Measurements from ENCODE around the gene EXOC4.
A peak's percentile ranks its signal among the peaks of the same experiment; 100 is the strongest.

Gene EXOC4

GRCh38 chr7:133646472-133647315 lies 393.8 kb downstream of the EXOC4 start:
- no peak overlapping the region for H3K27ac ChIP-seq
- no peak for DNase-seq (ENCODE audit: low read depth, low spot score)

GRCh38 chr7:133649593-133649992 lies 396.7 kb downstream of the EXOC4 start:
- no peak for DNase-seq (ENCODE audit: low read depth, low spot score)
- H3K27ac ChIP-seq, result no peak overlapping the region

- no peak overlapping the region for H3K27ac ChIP-seq
- no peak for DNase-seq (ENCODE audit: low read depth, low spot score)
These were observed 397.2 kb downstream of the EXOC4 start for GRCh38 chr7:133650069-133650468.

GRCh38 chr7:133650487-133651300 lies 397.8 kb downstream of the EXOC4 start:
- DNase-seq (ENCODE audit: low read depth, low spot score), result no peak
- H3K27ac ChIP-seq, result no peak overlapping the region

- no peak for DNase-seq (ENCODE audit: low read depth, low spot score)
These were observed 399.7 kb downstream of the EXOC4 start for GRCh38 chr7:133652547-133652946.

GRCh38 chr7:133654547-133654946 lies 401.7 kb downstream of the EXOC4 start:
- DNase-seq (ENCODE audit: low read depth, low spot score), result no peak
- no peak overlapping the region for H3K27ac ChIP-seq

More at GRCh38 chr7:133652547-133652946, 399.7 kb downstream of the EXOC4 start:
- H3K27ac ChIP-seq, result no peak overlapping the region

- no peak for DNase-seq (ENCODE audit: low read depth, low spot score)
- H3K27ac ChIP-seq, result no peak overlapping the region
These were observed 409.4 kb downstream of the EXOC4 start for GRCh38 chr7:133662276-133662675.

- no peak for DNase-seq (ENCODE audit: low read depth, low spot score)
- no peak overlapping the region for H3K27ac ChIP-seq
These were observed 410.0 kb downstream of the EXOC4 start for GRCh38 chr7:133662830-133663229.

GRCh38 chr7:133664528-133664927 lies 411.6 kb downstream of the EXOC4 start:
- no peak for DNase-seq (ENCODE audit: low read depth, low spot score)
- no peak overlapping the region for H3K27ac ChIP-seq

- H3K27ac ChIP-seq, result peak overlapping the region; percentile 26
- no peak for DNase-seq (ENCODE audit: low read depth, low spot score)
These were observed 415.6 kb downstream of the EXOC4 start for GRCh38 chr7:133668296-133669060.

GRCh38 chr7:133669061-133669455 lies 416.2 kb downstream of the EXOC4 start:
- DNase-seq (ENCODE audit: low read depth, low spot score), result no peak
- H3K27ac ChIP-seq, result no peak overlapping the region

- no peak overlapping the region for H3K27ac ChIP-seq
- no peak for DNase-seq (ENCODE audit: low read depth, low spot score)
These were observed 417.4 kb downstream of the EXOC4 start for GRCh38 chr7:133670250-133670649.

GRCh38 chr7:133672866-133673265 lies 420.0 kb downstream of the EXOC4 start:
- DNase-seq (ENCODE audit: low read depth, low spot score), result no peak
- no peak overlapping the region for H3K27ac ChIP-seq

GRCh38 chr7:133674079-133674763 lies 421.3 kb downstream of the EXOC4 start:
- no peak for DNase-seq (ENCODE audit: low read depth, low spot score)
- no peak overlapping the region for H3K27ac ChIP-seq

GRCh38 chr7:133675510-133676218 lies 422.8 kb downstream of the EXOC4 start:
- no peak for DNase-seq (ENCODE audit: low read depth, low spot score)

GRCh38 chr7:133676805-133677370 lies 424.0 kb downstream of the EXOC4 start:
- DNase-seq (ENCODE audit: low read depth, low spot score), result peak; percentile 22
- H3K27ac ChIP-seq, result no peak overlapping the region

More at GRCh38 chr7:133675510-133676218, 422.8 kb downstream of the EXOC4 start:
- H3K27ac ChIP-seq, result no peak overlapping the region

- H3K27ac ChIP-seq, result no peak overlapping the region
- DNase-seq (ENCODE audit: low read depth, low spot score), result no peak
These were observed 425.4 kb downstream of the EXOC4 start for GRCh38 chr7:133678137-133678814.

- DNase-seq (ENCODE audit: low read depth, low spot score), result no peak
These were observed 427.1 kb downstream of the EXOC4 start for GRCh38 chr7:133679977-133680376.

More at GRCh38 chr7:133679977-133680376, 427.1 kb downstream of the EXOC4 start:
- no peak overlapping the region for H3K27ac ChIP-seq

All from epithelial cell of prostate (primary cell).